ENCODE results near the gene PDE4D.

- TF ChIP-seq CTCF (conservative IDR thresholded peaks at IDR 0.05 in 1 of 2, IDR thresholded peaks at IDR 0.05 in 1 of 2; ENCODE audit: extremely low read depth in 1 of 2, insufficient read depth in 1 of 2, low read depth in 1 of 2, low read length in 2 of 2) = no peak
- no peak for TF ChIP-seq EZH2 (IDR thresholded peaks at IDR 0.05; ENCODE audit: borderline replicate concordance, low read length)
These were observed 539.3 kb downstream of the PDE4D start for GRCh38 chr5:59354274-59354673.
